Transverse colon (tissue), 4 donors: ENCODE results near the gene ANKRD44. TPM values are rescaled to one million over a fixed set of nuclear protein-coding genes. Genes with fewer than 3 reads are reported as not detected.

Experiments
- DNase-seq: peaks from one replicate; pipeline ENCODE4 v3.0.0-alpha.2; 2019
- H3K27ac ChIP-seq, 4 donors: fragments of 200-600 bp; sonication (generic); 2 replicates each; pipeline ENCODE4 v1.5.1; 2016 to 2018; ENCODE audit warnings: inconsistent platforms in 4 of 4
- H3K27me3 ChIP-seq: fragments of 200-600 bp; sonication (generic); 2 replicates; pipeline ENCODE4 v1.5.1; 2017; ENCODE audit warnings: inconsistent platforms
- H3K36me3 ChIP-seq, 4 donors: fragments of 200-600 bp; sonication (generic); 2 replicates each; pipeline ENCODE4 v1.5.1; 2017 to 2019; ENCODE audit warnings: inconsistent platforms in 4 of 4
- H3K4me1 ChIP-seq, 4 donors: fragments of 200-600 bp; sonication (generic); 2 replicates each; pipeline ENCODE4 v1.5.1; 2017 to 2020; ENCODE audit warnings: inconsistent platforms in 4 of 4
- H3K4me3 ChIP-seq, 4 donors: fragments of 200-600 bp; sonication (generic); 1 replicate in 1 of 4; 2 replicates in 3 of 4; pipeline versions ENCODE4 v1.5.1 to v1.6.1; 2017 to 2019; ENCODE audit warnings: inconsistent platforms in 4 of 4
- H3K9me3 ChIP-seq, 2 donors: fragments of 200-600 bp; sonication (generic); 2 replicates each; pipeline ENCODE4 v1.5.1; 2017 to 2019; ENCODE audit warnings: inconsistent platforms in 2 of 2
- CTCF ChIP-seq, 5 experiments: fragments of 200-600 bp in 3 of 5; fragments of 450-650 bp in 2 of 5; sonication (generic) in 3 of 5; IDR thresholded peaks; 1 replicate in 2 of 5; 2 replicates in 3 of 5; pipeline ENCODE4 v1.5.1; 2016 to 2017; ENCODE audit warnings: antibody characterized with exemption in 5 of 5, inconsistent platforms in 3 of 5, mild to moderate bottlenecking in 2 of 5, moderate library complexity in 1 of 5
- EP300 ChIP-seq: sonication (generic); formaldehyde crosslinking; IDR thresholded peaks from one replicate; pipeline ENCODE4 v1.6.1; 2017; ENCODE audit warnings: antibody characterized with exemption, low read depth
- POLR2A ChIP-seq: fragments of 450-650 bp; IDR thresholded peaks from one replicate; pipeline ENCODE4 v1.6.1; 2016; ENCODE audit warnings: antibody characterized with exemption, mild to moderate bottlenecking, moderate library complexity
- POLR2AphosphoS5 ChIP-seq, 3 donors: sonication (generic); formaldehyde crosslinking; IDR thresholded peaks; one replicate each; pipeline ENCODE4 v1.6.1; 2016; ENCODE audit warnings: antibody characterized with exemption in 3 of 3
- WGBS, 2 donors: methylation state at CpG; one replicate each; pipeline ENCODE4 v1.1.5; 2018; ENCODE audit warnings: low coverage in 1 of 2; 5-methylcytosine and 5-hydroxymethylcytosine counted together
- in situ Hi-C, 4 donors: fragments of 200-750 bp; cut with MboI; loops; one replicate each; pipeline versions ENCODE4 v1.15.0 to v1.15.1; 2017; ENCODE audit warnings: low sequenced_read_pairs in 3 of 4, low pct_ligation_motif_present in 1 of 4, low pct_unique_long_range_greater_than_20kb in 1 of 4
- intact Hi-C: fragments of 100-400 bp; cut with DNase I; formaldehyde crosslinking; loops from one replicate; pipeline ENCODE4 v1.15.1; 2023; ENCODE audit warnings: low total_unique reads
- total RNA-seq, 4 donors: library from RNA; depleted of rRNA; stranded (reverse); fragments of >200 nt; gene quantifications; one replicate each; pipeline ENCODE4 v1.1.0, GENCODE V29; 2016

Gene ANKRD44
- total RNA-seq: 10 to 100 TPM; 13.9 to 46.8 (median 27.5) TPM

- intact Hi-C loops: loop anchor here (2.0 kb wide), 1 partner anchor 196 kb away; no protein-coding TSS in a partner anchor
- Histone ChIP-seq H3K4me1 (peaks cover 9 to 21% (median 15%) of the 10 kb centered on the region in 4 donors), H3K9me3 (no peaks in the 10 kb centered on the region), H3K27ac (peak within 1 kb of the TSS; percentile 82 to 90 (median 88)), H3K27me3 (no peaks in the 10 kb centered on the region), H3K36me3 (no peaks in the 10 kb centered on the region), H3K4me3 (peak within 1 kb of the TSS; percentile 71 to 83 (median 76))
- DNase-seq: peak; percentile 90
- in situ Hi-C loops: loop anchor here (5.0 to 25.0 kb wide), 6 partner anchors 118 to 198 kb away; no protein-coding TSS in a partner anchor
- WGBS, 2 donors: 0% methylated on average over 9 to 58 of the region's 102 CpGs
- no peak for TF ChIP-seq EP300
- TF ChIP-seq POLR2AphosphoS5 (IDR thresholded peaks at IDR 0.05): peak; percentile 79 to 83 (median 81)
- peak; percentile 30 to 68 (median 48) for TF ChIP-seq CTCF (IDR thresholded peaks at IDR 0.05)
- TF ChIP-seq POLR2A: peak; percentile 65
Measured at GRCh38 chr2:197310271-197310985, at the start of gene ANKRD44. Gene ANKRD44 (minus strand): TSS chr2:197310780. CDS start chr2:197310604, 176 bp downstream.

GRCh38 chr2:197359859-197360258 lies 49.3 kb upstream of the ANKRD44 start:
- H3K4me3 ChIP-seq: no peak overlapping the region
- intact Hi-C loops: no loop called here
- DNase-seq: no peak
- H3K27me3 ChIP-seq: no peaks in the 10 kb centered on the region
- TF ChIP-seq POLR2A (no peak), POLR2AphosphoS5 (IDR thresholded peaks at IDR 0.05) (no peak), CTCF (IDR thresholded peaks at IDR 0.05) (no peak), EP300 (no peak)
- H3K9me3 ChIP-seq: no peaks in the 10 kb centered on the region
- H3K4me1 ChIP-seq: no peaks in the 10 kb centered on the region
- in situ Hi-C loops: no loop called here
- H3K27ac ChIP-seq: no peak overlapping the region
- WGBS, 2 donors: 100% methylated on average over 1 of the region's 1 CpG; no CpG with 5 or more reads in 1 of the 2 donors
- no peaks in the 10 kb centered on the region for H3K36me3 ChIP-seq

- TF ChIP-seq POLR2AphosphoS5 (IDR thresholded peaks at IDR 0.05) (no peak), CTCF (IDR thresholded peaks at IDR 0.05) (no peak), EP300 (no peak), POLR2A (no peak)
- in situ Hi-C loops (no loop called here), intact Hi-C loops (no loop called here)
- Histone ChIP-seq H3K9me3 (no peaks in the 10 kb centered on the region), H3K27me3 (no peaks in the 10 kb centered on the region), H3K4me1 (peaks cover 0 to 5% (median 0%) of the 10 kb centered on the region in 4 donors), H3K4me3 (no peak overlapping the region), H3K36me3 (no peaks in the 10 kb centered on the region), H3K27ac (no peak overlapping the region)
- 20 to 53% methylated on average over 1 to 2 of the region's 2 CpGs for WGBS, 2 donors
- DNase-seq: no peak
Measured at GRCh38 chr2:197358931-197359330, 48.4 kb upstream of the ANKRD44 start.

GRCh38 chr2:197357986-197358385 lies 47.4 kb upstream of the ANKRD44 start:
- H3K27me3 ChIP-seq: no peaks in the 10 kb centered on the region
- DNase-seq: no peak
- H3K9me3 ChIP-seq: no peaks in the 10 kb centered on the region
- peaks cover 0 to 5% (median 0%) of the 10 kb centered on the region in 4 donors for H3K4me1 ChIP-seq
- intact Hi-C loops (no loop called here), in situ Hi-C loops (no loop called here)
- H3K27ac ChIP-seq: no peak overlapping the region
- 76% methylated on average over 1 of the region's 1 CpG; no CpG with 5 or more reads in 1 of the 2 donors for WGBS, 2 donors
- no peaks in the 10 kb centered on the region for H3K36me3 ChIP-seq
- H3K4me3 ChIP-seq: no peak overlapping the region
- no peak for TF ChIP-seq POLR2AphosphoS5 (IDR thresholded peaks at IDR 0.05)
- no peak for TF ChIP-seq EP300
- no peak for TF ChIP-seq CTCF (IDR thresholded peaks at IDR 0.05)
- no peak for TF ChIP-seq POLR2A
